GM23338 (cell line): ENCODE measurements around the gene ITLN1. TPM values are rescaled to one million over a fixed set of nuclear protein-coding genes. Genes with fewer than 3 reads are reported as not detected.

Experiments used
- ATAC-seq: fragments of 200-7000 bp; cut with Tn5 transposase; 3 replicates; pipeline ENCODE4 v1.9.1; 2020
- DNase-seq: peaks from one replicate; pipeline ENCODE4 v3.0.0-alpha.2; 2015; ENCODE audit warnings: low spot score
- H2AFZ ChIP-seq: fragments of 200-600 bp; sonication (generic); 2 replicates; pipeline ENCODE4 v1.8.0; 2016; ENCODE audit warnings: antibody characterized with exemption, mild to moderate bottlenecking, moderate library complexity
- H3F3A ChIP-seq: fragments of 200-600 bp; sonication (generic); replicated peaks from 2 replicates; pipeline ENCODE4 v1.8.0; 2017; ENCODE audit warnings: antibody characterized with exemption, mixed run types, low read depth
- H3K27ac ChIP-seq: fragments of 200-600 bp; sonication (generic); 2 replicates; pipeline ENCODE4 v1.6.1; 2016; ENCODE audit warnings: low read depth
- H3K27me3 ChIP-seq: fragments of 200-600 bp; sonication (generic); 2 replicates; pipeline ENCODE4 v1.8.0; 2016; ENCODE audit warnings: mild to moderate bottlenecking, mixed run types, moderate library complexity; ENCODE audit not compliant: insufficient read depth
- H3K36me3 ChIP-seq: fragments of 200-600 bp; sonication (generic); 2 replicates; pipeline ENCODE4 v1.8.0; 2016; ENCODE audit warnings: mild to moderate bottlenecking; ENCODE audit not compliant: insufficient read depth
- H3K4me1 ChIP-seq: fragments of 200-600 bp; sonication (generic); 2 replicates; pipeline ENCODE4 v1.8.0; 2016; ENCODE audit warnings: mild to moderate bottlenecking, moderate library complexity; ENCODE audit not compliant: insufficient read depth
- H3K4me2 ChIP-seq: fragments of 200-600 bp; sonication (generic); 2 replicates; pipeline ENCODE4 v1.7.1; 2017; ENCODE audit warnings: mixed run types
- H3K4me3 ChIP-seq: fragments of 200-600 bp; sonication (generic); 2 replicates; pipeline ENCODE4 v1.6.1; 2016; ENCODE audit warnings: mixed run types
- H3K79me2 ChIP-seq: fragments of 200-600 bp; sonication (generic); replicated peaks from 2 replicates; pipeline ENCODE4 v1.8.0; 2017; ENCODE audit warnings: mild to moderate bottlenecking; ENCODE audit not compliant: insufficient read depth
- H3K9me2 ChIP-seq: fragments of 200-600 bp; sonication (generic); 2 replicates; pipeline ENCODE4 v1.8.0; 2017; ENCODE audit not compliant: insufficient read depth
- H4K20me1 ChIP-seq: fragments of 200-600 bp; sonication (generic); replicated peaks from 2 replicates; pipeline ENCODE4 v1.8.0; 2017; ENCODE audit warnings: mild to moderate bottlenecking; ENCODE audit not compliant: insufficient read depth
- H3K27ac Mint-ChIP-seq: 2 replicates; pipeline ENCODE4 v1.8.0; 2020; ENCODE audit warnings: inconsistent platforms, mild to moderate bottlenecking, moderate library complexity, mixed read lengths
- H3K27me3 Mint-ChIP-seq: 3 replicates; pipeline ENCODE4 v1.8.0; 2022; ENCODE audit warnings: low read depth, mild to moderate bottlenecking, moderate library complexity, mixed read lengths, inconsistent platforms; ENCODE audit not compliant: insufficient read depth, poor library complexity
- H3K36me3 Mint-ChIP-seq: 3 replicates; pipeline ENCODE4 v1.8.0; 2021; ENCODE audit warnings: low read depth, mild to moderate bottlenecking, inconsistent platforms, moderate library complexity, mixed read lengths
- H3K4me1 Mint-ChIP-seq: 3 replicates; pipeline ENCODE4 v1.8.0; 2020; ENCODE audit warnings: mild to moderate bottlenecking, inconsistent platforms, mixed read lengths
- H3K4me3 Mint-ChIP-seq: 3 replicates; pipeline ENCODE4 v1.8.0; 2021; ENCODE audit warnings: moderate library complexity, mild to moderate bottlenecking, inconsistent platforms, mixed read lengths
- H3K9me3 Mint-ChIP-seq: 3 replicates; pipeline ENCODE4 v1.8.0; 2020; ENCODE audit warnings: moderate library complexity, mild to moderate bottlenecking, inconsistent platforms, mixed read lengths
- EZH2phosphoT487 ChIP-seq: fragments of 200-600 bp; sonication (generic); IDR thresholded peaks from one replicate; pipeline ENCODE4 v1.8.1; 2018; ENCODE audit warnings: antibody characterized with exemption; ENCODE audit not compliant: unreplicated experiment
- NANOG ChIP-seq: IDR thresholded peaks from 2 replicates; pipeline ENCODE4 v1.6.1; 2016; ENCODE audit warnings: antibody characterized with exemption, borderline replicate concordance
- POLR2AphosphoS5 ChIP-seq: IDR thresholded peaks from 2 replicates; pipeline ENCODE4 v1.6.1; 2016; ENCODE audit warnings: antibody characterized with exemption, low read depth
- STAT1 ChIP-seq: IDR thresholded peaks from one replicate; pipeline ENCODE4 v1.6.1; 2016; ENCODE audit warnings: antibody characterized with exemption; ENCODE audit not compliant: unreplicated experiment
- ZNF331 ChIP-seq: fragments of 250-450 bp; sonication (Bioruptor Pico); IDR thresholded peaks from 2 replicates; pipeline ENCODE4 v1.5.0; 2020; ENCODE audit warnings: low read depth, mild to moderate bottlenecking, moderate library complexity
- polyA plus RNA-seq: library from polyadenylated mRNA; unstranded; fragments of >200 nt; fragmentation: Nextera tagmentation; extraction: Ambion mirVana; gene quantifications from 2 replicates; pipeline ENCODE4 v1.2.1, GENCODE V29; 2016
- total RNA-seq: library from RNA; depleted of rRNA; stranded (reverse); fragments of >200 nt; shearing (Covaris generic); gene quantifications from 2 replicates; pipeline ENCODE4 v1.2.3, GENCODE V29; 2014
- TF ChIP-seq, protein P1 (sequence below): IDR thresholded peaks from 2 replicates; pipeline ENCODE4 v1.6.1; 2016; ENCODE audit warnings: antibody characterized with exemption
- TF ChIP-seq, protein P2 (sequence below): IDR thresholded peaks from one replicate; pipeline ENCODE4 v1.6.1; 2018; ENCODE audit warnings: antibody characterized with exemption; ENCODE audit not compliant: unreplicated experiment
- TF ChIP-seq, protein P3 (sequence below): fragments of 250-450 bp; sonication (Bioruptor Pico); IDR thresholded peaks from 2 replicates; pipeline ENCODE4 v1.5.0; 2020; ENCODE audit warnings: mild to moderate bottlenecking, moderate library complexity

Gene ITLN1
- total and polyA plus RNA-seq, 2 experiments from 2014 or later, result not detected

DNA sequence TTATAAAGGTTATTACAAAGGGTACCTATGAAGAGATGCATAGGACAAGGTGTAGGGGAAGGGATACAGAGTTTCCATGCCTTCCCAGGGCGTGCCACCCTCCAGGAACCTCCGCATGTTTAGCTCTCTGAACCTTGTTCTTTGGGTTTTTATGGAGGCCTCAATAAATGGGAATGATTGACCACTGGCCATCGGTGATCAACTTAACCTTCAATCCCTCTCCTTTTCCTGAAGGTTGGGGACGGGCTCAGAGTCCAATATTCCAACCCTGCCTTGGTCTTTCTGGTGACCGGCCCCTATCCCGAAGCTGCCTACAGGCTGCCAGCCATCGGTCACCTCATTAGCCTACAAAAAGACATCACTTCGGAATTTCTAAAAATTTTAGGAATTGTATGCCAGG lies 34.0 kb downstream of the ITLN1 start:
- Histone ChIP-seq H4K20me1 (no peaks in the 10 kb centered on the region), H3K4me2 (no peak overlapping the region), H3K9me2 (peaks cover 7% of the 10 kb centered on the region), H3K27ac (no peak overlapping the region), H2AFZ (no peak overlapping the region), H3K36me3 (no peaks in the 10 kb centered on the region), H3K4me1 (no peaks in the 10 kb centered on the region), H3K79me2 (no peaks in the 10 kb centered on the region), H3K27me3 (no peaks in the 10 kb centered on the region), H3K4me3 (no peak overlapping the region), H3F3A (no peaks in the 10 kb centered on the region)
- H3K9me3 Mint-ChIP-seq, result no peaks in the 10 kb centered on the region
- DNase-seq (no peak), ATAC-seq (no peak)
- no peaks in the 10 kb centered on the region for H3K4me1 Mint-ChIP-seq
- H3K36me3 Mint-ChIP-seq, result no peaks in the 10 kb centered on the region
- peaks cover 3% of the 10 kb centered on the region for H3K27me3 Mint-ChIP-seq
- no peak overlapping the region for H3K4me3 Mint-ChIP-seq
- TF ChIP-seq STAT1 (no peak), POLR2AphosphoS5 (no peak), NANOG (no peak), EZH2phosphoT487 (no peak), ZNF331 (CRISPR knock-in tag) (no peak)
- TF ChIP-seq, protein P1, sequence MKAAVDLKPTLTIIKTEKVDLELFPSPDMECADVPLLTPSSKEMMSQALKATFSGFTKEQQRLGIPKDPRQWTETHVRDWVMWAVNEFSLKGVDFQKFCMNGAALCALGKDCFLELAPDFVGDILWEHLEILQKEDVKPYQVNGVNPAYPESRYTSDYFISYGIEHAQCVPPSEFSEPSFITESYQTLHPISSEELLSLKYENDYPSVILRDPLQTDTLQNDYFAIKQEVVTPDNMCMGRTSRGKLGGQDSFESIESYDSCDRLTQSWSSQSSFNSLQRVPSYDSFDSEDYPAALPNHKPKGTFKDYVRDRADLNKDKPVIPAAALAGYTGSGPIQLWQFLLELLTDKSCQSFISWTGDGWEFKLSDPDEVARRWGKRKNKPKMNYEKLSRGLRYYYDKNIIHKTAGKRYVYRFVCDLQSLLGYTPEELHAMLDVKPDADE, result no peak
- TF ChIP-seq, protein P2, sequence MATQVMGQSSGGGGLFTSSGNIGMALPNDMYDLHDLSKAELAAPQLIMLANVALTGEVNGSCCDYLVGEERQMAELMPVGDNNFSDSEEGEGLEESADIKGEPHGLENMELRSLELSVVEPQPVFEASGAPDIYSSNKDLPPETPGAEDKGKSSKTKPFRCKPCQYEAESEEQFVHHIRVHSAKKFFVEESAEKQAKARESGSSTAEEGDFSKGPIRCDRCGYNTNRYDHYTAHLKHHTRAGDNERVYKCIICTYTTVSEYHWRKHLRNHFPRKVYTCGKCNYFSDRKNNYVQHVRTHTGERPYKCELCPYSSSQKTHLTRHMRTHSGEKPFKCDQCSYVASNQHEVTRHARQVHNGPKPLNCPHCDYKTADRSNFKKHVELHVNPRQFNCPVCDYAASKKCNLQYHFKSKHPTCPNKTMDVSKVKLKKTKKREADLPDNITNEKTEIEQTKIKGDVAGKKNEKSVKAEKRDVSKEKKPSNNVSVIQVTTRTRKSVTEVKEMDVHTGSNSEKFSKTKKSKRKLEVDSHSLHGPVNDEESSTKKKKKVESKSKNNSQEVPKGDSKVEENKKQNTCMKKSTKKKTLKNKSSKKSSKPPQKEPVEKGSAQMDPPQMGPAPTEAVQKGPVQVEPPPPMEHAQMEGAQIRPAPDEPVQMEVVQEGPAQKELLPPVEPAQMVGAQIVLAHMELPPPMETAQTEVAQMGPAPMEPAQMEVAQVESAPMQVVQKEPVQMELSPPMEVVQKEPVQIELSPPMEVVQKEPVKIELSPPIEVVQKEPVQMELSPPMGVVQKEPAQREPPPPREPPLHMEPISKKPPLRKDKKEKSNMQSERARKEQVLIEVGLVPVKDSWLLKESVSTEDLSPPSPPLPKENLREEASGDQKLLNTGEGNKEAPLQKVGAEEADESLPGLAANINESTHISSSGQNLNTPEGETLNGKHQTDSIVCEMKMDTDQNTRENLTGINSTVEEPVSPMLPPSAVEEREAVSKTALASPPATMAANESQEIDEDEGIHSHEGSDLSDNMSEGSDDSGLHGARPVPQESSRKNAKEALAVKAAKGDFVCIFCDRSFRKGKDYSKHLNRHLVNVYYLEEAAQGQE, result no peak
- TF ChIP-seq, protein P3, sequence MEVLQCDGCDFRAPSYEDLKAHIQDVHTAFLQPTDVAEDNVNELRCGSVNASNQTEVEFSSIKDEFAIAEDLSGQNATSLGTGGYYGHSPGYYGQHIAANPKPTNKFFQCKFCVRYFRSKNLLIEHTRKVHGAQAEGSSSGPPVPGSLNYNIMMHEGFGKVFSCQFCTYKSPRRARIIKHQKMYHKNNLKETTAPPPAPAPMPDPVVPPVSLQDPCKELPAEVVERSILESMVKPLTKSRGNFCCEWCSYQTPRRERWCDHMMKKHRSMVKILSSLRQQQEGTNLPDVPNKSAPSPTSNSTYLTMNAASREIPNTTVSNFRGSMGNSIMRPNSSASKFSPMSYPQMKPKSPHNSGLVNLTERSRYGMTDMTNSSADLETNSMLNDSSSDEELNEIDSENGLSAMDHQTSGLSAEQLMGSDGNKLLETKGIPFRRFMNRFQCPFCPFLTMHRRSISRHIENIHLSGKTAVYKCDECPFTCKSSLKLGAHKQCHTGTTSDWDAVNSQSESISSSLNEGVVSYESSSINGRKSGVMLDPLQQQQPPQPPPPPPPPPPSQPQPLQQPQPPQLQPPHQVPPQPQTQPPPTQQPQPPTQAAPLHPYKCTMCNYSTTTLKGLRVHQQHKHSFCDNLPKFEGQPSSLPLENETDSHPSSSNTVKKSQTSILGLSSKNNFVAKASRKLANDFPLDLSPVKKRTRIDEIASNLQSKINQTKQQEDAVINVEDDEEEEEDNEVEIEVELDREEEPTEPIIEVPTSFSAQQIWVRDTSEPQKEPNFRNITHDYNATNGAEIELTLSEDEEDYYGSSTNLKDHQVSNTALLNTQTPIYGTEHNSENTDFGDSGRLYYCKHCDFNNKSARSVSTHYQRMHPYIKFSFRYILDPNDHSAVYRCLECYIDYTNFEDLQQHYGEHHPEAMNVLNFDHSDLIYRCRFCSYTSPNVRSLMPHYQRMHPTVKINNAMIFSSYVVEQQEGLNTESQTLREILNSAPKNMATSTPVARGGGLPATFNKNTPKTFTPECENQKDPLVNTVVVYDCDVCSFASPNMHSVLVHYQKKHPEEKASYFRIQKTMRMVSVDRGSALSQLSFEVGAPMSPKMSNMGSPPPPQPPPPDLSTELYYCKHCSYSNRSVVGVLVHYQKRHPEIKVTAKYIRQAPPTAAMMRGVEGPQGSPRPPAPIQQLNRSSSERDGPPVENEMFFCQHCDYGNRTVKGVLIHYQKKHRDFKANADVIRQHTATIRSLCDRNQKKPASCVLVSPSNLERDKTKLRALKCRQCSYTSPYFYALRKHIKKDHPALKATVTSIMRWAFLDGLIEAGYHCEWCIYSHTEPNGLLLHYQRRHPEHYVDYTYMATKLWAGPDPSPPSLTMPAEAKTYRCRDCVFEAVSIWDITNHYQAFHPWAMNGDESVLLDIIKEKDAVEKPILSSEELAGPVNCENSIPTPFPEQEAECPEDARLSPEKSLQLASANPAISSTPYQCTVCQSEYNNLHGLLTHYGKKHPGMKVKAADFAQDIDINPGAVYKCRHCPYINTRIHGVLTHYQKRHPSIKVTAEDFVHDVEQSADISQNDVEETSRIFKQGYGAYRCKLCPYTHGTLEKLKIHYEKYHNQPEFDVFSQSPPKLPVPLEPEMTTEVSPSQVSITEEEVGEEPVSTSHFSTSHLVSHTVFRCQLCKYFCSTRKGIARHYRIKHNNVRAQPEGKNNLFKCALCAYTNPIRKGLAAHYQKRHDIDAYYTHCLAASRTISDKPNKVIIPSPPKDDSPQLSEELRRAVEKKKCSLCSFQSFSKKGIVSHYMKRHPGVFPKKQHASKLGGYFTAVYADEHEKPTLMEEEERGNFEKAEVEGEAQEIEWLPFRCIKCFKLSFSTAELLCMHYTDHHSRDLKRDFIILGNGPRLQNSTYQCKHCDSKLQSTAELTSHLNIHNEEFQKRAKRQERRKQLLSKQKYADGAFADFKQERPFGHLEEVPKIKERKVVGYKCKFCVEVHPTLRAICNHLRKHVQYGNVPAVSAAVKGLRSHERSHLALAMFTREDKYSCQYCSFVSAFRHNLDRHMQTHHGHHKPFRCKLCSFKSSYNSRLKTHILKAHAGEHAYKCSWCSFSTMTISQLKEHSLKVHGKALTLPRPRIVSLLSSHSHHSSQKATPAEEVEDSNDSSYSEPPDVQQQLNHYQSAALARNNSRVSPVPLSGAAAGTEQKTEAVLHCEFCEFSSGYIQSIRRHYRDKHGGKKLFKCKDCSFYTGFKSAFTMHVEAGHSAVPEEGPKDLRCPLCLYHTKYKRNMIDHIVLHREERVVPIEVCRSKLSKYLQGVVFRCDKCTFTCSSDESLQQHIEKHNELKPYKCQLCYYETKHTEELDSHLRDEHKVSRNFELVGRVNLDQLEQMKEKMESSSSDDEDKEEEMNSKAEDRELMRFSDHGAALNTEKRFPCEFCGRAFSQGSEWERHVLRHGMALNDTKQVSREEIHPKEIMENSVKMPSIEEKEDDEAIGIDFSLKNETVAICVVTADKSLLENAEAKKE (CRISPR knock-in tag), result no peak
- H3K27ac Mint-ChIP-seq, result no peak overlapping the region
